ENCODE results near the gene C12orf50. TPM values are rescaled to one million over a fixed set of nuclear protein-coding genes. Genes with fewer than 3 reads are reported as not detected.
"Not testable (repeated sequence)": the region's sequence is repeated elsewhere in the genome, so short reads cannot be mapped to it uniquely, and the experiment has no call there.

C12orf50 gene
- not detected for total RNA-seq

GRCh38 chr12:88029093-88029665 is at the start of gene C12orf50:
TSS of gene C12orf50 (minus strand) at chr12:88029401. CDS start at chr12:88026962, 2,439 bp downstream.
- no peak for FAIRE-seq
- no peak for DNase-seq (ENCODE audit: low spot score in 2 of 2)

- DNase-seq (ENCODE audit: low spot score in 2 of 2) (no peak), FAIRE-seq (no peak)
Observed at GRCh38 chr12:88067301-88067700, 38.1 kb upstream of the C12orf50 start.

GRCh38 chr12:88063375-88063774 is 34.2 kb upstream of the C12orf50 start:
- FAIRE-seq (no peak), DNase-seq (ENCODE audit: low spot score in 2 of 2) (no peak)

GRCh38 chr12:88062474-88062873 is 33.3 kb upstream of the C12orf50 start:
- FAIRE-seq (no peak), DNase-seq (ENCODE audit: low spot score in 2 of 2) (no peak)

GRCh38 chr12:88058719-88059077 is 29.5 kb upstream of the C12orf50 start:
- DNase-seq (ENCODE audit: low spot score in 2 of 2) = no peak
- no peak for FAIRE-seq

GRCh38 chr12:88057994-88058718 is 29.0 kb upstream of the C12orf50 start:
- FAIRE-seq (no peak), DNase-seq (ENCODE audit: low spot score in 2 of 2) (no peak)

- FAIRE-seq = no peak
Observed at GRCh38 chr12:88056571-88056970, 27.4 kb upstream of the C12orf50 start.

GRCh38 chr12:88052686-88053085 is 23.5 kb upstream of the C12orf50 start:
- FAIRE-seq (no peak), DNase-seq (ENCODE audit: low spot score in 2 of 2) (no peak)

More at GRCh38 chr12:88056571-88056970, 27.4 kb upstream of the C12orf50 start:
- no peak for DNase-seq (ENCODE audit: low spot score in 2 of 2)

- no peak for FAIRE-seq
- DNase-seq (ENCODE audit: low spot score in 2 of 2) = no peak
Observed at GRCh38 chr12:88044035-88044434, 14.8 kb upstream of the C12orf50 start.

- no peak for DNase-seq (ENCODE audit: low spot score in 2 of 2)
- FAIRE-seq = no peak
Observed at GRCh38 chr12:88037770-88038169, 8.6 kb upstream of the C12orf50 start.

- DNase-seq (ENCODE audit: low spot score in 2 of 2) (no peak), FAIRE-seq (no peak)
Observed at GRCh38 chr12:88036353-88036965, 7.3 kb upstream of the C12orf50 start.

GRCh38 chr12:88035907-88036289 is 6.7 kb upstream of the C12orf50 start:
- DNase-seq (ENCODE audit: low spot score in 2 of 2) (peak in 1 of 2 donors; percentile 12), FAIRE-seq (no peak)

GRCh38 chr12:88035271-88035906 is 6.2 kb upstream of the C12orf50 start:
- FAIRE-seq = peak; percentile 24
- peak; percentile 78 for DNase-seq (ENCODE audit: low spot score in 2 of 2)

- not testable (repeated sequence) for FAIRE-seq
Observed at GRCh38 chr12:88031161-88031560, 2.0 kb upstream of the C12orf50 start.

GRCh38 chr12:88026196-88026595 is 3.0 kb downstream of the C12orf50 start:
- FAIRE-seq (no peak), DNase-seq (ENCODE audit: low spot score in 2 of 2) (no peak)

More at GRCh38 chr12:88031161-88031560, 2.0 kb upstream of the C12orf50 start:
- not testable (repeated sequence) for DNase-seq (ENCODE audit: low spot score in 2 of 2)

GRCh38 chr12:88017964-88018363 is 11.2 kb downstream of the C12orf50 start:
- FAIRE-seq = no peak
- no peak for DNase-seq (ENCODE audit: low spot score in 2 of 2)

GRCh38 chr12:88015825-88016224 is 13.4 kb downstream of the C12orf50 start:
- no peak for DNase-seq (ENCODE audit: low spot score in 2 of 2)
- FAIRE-seq = no peak

GRCh38 chr12:88011755-88012154 is 17.4 kb downstream of the C12orf50 start:
- DNase-seq (ENCODE audit: low spot score in 2 of 2) (no peak), FAIRE-seq (no peak)

GRCh38 chr12:88006351-88006750 is 22.9 kb downstream of the C12orf50 start:
- no peak for DNase-seq (ENCODE audit: low spot score in 2 of 2)
- FAIRE-seq = no peak

GRCh38 chr12:88001327-88001726 is 27.9 kb downstream of the C12orf50 start:
- DNase-seq (ENCODE audit: low spot score in 2 of 2) (no peak), FAIRE-seq (no peak)

- FAIRE-seq (no peak), DNase-seq (ENCODE audit: low spot score in 2 of 2) (peak in 1 of 2 donors; percentile 21)
Observed at GRCh38 chr12:87995581-87996178, 33.5 kb downstream of the C12orf50 start.
